Medulla oblongata (tissue), 1 donor: ENCODE results near the gene CAPZA3.
"Not testable (repeated sequence)": the region's sequence is repeated elsewhere in the genome, so short reads cannot be mapped to it uniquely, and the experiment has no call there.

Experiments
- DNase-seq: peaks from one replicate; pipeline ENCODE4 v3.0.0-alpha.2; 2015; ENCODE audit errors: extremely low spot score

The CAPZA3 gene

DNA sequence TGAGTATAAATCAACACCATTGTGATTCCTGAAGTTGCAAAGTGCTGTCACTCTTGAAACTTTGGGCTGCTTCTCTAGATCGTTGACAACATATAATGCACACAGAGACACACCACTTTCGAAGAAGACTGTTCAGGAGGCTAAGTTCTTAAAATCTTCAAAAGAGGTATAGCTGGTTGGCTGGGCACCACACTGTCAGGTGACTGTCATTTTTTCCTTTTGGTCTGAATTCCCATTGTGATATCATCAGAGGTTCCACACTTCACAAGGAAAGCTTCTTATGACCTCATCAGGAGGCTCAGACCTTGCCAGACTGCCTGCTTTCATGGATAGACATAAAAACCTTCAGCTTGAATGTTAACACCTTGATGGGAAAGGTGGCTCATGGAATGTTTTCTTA, at the start of gene CAPZA3, which contains the start of gene PLCZ1:
TSS of gene CAPZA3 (plus strand) at position 301 of the 400 bp plus-strand sequence. CDS start 150 bp downstream, outside the sequence.
TSS of gene PLCZ1 (minus strand) at position 194 of the 400 bp plus-strand sequence. CDS start 641 bp downstream, outside the sequence.
- no peak for DNase-seq

DNA sequence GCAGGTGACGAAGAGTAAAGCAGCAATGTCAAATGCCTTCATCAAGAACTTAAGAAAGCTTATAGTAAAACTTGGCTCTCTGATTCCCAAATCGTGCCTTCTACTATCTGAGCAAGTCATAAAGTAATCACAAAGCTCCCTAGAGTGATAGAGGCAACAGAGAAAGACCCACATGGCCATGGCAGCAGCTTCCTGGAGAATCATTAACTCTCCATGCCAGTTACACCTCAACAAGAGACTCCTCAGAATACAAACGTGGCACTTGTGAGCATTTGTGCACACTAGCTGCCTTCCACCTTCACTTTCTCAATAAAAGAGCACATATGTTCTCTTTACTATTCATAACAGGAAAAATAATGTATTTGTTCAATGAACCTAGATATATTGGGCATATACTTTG, 48.1 kb upstream of the CAPZA3 start:
- no peak for DNase-seq

GRCh38 chr12:18690653-18691052, 47.3 kb upstream of the CAPZA3 start:
- no peak for DNase-seq

GRCh38 chr12:18693986-18694385, 43.9 kb upstream of the CAPZA3 start:
- DNase-seq: not testable (repeated sequence)

DNA sequence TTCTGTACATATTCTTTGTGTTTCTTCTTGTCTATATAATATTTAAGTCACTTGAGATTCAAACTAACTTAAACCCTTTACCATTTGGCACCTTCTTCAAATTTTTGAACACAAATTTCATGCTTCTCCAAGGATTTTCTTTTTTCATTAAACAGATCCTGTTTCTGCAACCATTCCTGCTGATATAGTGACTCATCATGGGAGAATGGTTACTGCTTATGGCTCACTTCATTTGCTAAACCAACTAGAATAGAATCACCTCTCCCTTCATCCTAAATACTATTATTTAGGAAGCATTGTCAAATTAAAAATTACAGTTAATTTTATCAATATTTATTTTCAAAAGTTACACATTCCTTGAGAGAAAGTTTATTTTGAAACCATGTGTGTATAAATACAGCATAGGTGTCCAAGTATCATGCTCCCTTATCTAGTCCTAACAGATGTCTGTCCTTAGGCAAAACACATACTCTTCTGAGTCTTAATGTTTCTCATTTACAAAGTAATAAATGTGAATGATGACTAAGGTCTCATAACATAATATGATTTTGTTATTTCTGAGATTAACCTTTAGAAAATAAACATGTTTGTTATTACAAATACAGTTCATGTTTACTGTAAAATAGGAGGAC, 40.8 kb upstream of the CAPZA3 start:
- no peak for DNase-seq

DNA sequence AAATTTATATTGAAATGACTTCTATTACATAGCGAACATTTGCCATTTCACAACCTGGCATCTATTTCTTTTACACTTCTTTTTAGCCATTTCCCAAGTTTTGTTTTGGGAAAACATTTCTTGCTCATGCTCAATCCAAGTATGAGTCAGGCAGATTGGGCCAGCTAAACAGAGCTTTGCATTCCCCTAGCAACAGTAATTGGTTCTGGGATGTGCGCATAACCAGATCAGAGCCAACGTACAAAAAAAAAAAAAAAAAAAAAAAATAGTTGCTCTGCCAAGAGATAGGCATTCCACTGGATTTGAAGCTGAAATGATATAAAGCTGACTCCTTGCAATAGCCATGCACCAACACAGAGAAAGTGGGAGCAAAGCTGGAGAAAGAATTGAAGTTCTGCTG, 37.6 kb upstream of the CAPZA3 start:
- DNase-seq: no peak

DNA sequence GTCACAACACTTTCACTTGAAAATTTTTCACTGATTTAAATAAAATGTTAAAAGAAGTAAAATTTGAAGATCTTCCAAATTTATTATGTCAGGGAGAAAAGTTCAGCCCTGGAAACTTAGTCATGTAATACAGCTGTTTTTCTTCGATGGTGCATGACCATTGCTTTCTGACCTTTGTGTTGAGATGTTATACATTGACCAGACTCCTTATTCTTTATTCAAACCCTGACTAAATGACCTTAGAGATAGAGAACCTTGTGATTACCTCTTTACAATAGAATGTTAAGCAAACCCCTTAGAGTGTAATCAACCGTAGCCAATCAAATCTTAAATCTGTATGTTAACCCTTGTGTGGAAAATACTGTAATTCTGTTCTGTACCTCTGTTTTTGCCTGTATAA, 34.6 kb upstream of the CAPZA3 start:
- no peak for DNase-seq

GRCh38 chr12:18703911-18704310, 34.0 kb upstream of the CAPZA3 start:
- DNase-seq: no peak

DNA sequence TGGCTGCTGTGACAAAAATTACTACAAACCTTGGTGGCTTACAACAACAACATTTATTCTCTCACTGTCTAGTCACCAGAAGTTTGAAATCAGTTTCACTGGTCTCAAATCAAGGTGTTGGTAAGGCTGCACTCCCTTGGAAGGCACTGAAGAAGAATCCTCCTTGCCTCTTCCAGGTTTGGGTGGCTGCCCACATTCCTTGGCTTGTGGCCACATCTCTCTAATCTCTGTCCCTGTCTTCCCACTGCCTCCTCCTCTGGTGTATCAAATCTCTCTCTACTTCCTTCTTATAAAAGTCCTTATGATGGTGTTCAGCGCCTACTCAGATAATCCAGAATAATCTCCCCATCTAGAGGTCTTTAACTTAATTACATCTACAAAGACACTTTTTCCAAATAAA, 31.1 kb upstream of the CAPZA3 start:
- DNase-seq: no peak

DNA sequence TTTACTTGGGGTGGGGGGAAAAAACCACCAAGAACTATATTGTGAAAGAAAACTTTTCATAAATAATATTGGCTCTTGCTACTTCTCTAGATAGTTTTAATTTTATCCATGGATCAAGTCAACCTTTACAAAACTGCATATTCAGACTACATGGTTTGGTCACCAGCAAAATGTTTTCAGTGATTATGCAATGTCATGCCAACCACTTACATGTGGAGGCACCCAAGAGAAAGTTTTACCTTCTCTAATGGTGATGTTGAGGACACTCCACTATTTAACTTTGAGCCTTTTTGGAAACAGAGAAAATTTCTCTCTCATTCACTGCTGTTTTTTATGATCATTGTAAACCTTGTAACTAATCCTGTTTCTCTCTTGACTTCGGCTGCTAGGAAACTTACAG, 21.7 kb upstream of the CAPZA3 start:
- DNase-seq: no peak

- no peak for DNase-seq
These were observed 19.5 kb upstream of the CAPZA3 start for GRCh38 chr12:18718462-18718861.

DNA sequence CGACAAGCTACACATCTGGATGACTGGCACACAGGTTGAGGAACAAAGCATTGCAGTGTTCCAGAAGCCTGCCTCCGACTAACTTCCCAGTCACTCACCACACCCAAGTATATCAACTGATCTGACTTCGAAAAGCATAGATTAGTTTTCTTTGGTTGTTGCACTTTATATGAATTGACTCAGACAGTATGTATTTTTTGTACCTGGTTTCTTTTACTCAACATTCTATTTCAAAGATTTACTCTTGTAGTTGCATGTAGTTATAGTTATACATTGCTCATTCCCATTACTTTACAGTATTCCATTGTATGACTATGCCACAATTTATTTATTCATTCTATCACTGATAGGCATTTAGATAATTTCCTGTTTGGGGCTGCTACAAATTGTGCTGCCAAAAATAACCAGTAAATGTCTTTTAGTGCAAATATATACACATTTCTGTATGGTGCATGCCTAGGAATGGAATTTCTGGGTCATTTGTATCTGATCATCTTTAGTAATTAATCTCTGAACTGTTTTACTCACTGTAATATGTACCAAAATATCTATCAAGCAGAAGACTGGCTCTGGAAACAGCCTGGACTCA, 17.9 kb upstream of the CAPZA3 start:
- no peak for DNase-seq

- DNase-seq: no peak
These were observed 17.2 kb upstream of the CAPZA3 start for GRCh38 chr12:18720690-18721089.

DNA sequence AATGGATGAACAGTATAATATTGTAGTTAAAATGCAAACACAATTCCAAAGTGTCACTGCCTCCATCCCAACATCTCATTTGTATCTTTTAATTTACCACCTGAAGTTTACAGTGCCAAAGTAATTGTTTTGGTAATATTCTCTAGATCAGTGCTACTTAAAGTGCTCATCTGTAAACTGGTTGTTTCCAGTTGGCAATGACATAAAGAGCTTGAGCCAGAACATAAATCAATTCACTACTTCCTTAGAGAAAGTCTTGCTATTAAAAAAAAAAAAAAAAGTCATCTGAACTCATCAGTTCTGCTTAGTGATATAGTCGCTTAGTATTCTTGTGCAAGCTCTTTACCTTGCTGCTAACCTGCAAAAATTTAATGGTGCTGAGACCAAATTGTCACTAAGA, 16.5 kb upstream of the CAPZA3 start:
- no peak for DNase-seq

GRCh38 chr12:18723752-18724151, 14.2 kb upstream of the CAPZA3 start:
- no peak for DNase-seq

GRCh38 chr12:18731156-18731555, 6.8 kb upstream of the CAPZA3 start:
- DNase-seq: no peak

DNA sequence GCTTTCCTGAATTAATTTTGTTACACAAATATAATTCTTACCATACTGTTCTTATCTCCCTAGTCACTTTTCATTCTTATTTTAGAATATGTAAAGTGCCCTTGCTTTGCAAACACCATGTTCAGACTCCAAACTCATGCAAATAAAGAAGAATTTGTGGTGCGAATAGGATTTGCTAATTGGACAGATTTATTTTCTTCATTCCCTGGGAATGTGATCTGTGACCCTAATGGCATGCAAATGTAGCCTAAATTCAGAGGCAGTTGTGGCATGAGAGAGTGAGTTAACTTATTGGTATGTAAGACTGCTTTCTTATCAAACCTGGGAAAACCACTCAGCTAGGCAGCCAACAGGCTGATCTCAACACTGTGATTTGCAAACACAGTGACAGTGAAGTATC, 10.0 kb downstream of the CAPZA3 start:
- DNase-seq: no peak

DNA sequence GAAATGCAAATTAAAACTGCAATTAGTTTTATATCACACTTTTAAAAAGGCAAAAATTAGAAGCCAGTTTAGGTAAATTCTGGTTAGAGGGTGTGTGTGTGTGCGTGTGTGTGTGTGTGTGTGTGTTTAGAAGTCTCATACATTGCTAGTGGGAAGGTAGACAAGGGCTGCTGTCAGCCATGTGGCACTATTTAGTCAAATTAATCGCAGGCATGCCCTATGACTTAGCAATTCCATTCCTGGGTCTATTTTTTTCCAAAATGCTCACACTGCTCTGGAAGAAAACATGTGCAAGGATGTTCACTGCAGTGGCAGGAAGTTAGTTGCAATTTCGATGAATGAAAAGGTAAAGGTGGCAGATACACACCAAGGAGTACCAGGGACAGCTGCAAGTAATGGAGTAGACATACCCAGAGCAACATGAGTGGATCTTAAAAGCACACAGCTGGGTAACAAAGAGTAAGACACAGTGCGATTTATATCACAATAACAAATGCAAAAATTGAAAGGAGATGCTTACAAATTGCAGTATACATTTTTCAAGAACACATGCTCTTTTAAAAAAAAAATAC, 11.6 kb downstream of the CAPZA3 start:
- no peak for DNase-seq

DNA sequence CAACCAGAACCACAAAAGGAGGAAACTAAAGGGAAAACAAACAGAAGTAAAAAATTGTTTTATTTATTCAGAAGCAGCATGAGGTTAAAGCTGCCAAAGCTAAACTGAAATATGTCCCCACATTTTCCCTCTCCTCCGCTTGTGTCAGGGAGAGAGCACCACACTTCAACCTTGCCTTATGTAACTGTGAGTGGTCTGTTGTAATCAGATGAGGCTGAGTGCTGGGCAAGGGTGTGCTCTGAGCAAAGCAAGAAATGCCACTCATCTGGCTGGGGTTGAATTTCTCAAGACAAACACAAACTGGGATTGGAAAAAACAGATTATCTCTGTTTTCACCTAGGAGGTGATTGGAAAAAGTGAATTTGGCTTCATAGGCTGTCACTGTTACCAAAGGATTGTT, 12.2 kb downstream of the CAPZA3 start:
- no peak for DNase-seq

GRCh38 chr12:18751866-18752265, 13.9 kb downstream of the CAPZA3 start:
- DNase-seq: no peak

- DNase-seq: no peak
These were observed 14.5 kb downstream of the CAPZA3 start for GRCh38 chr12:18752280-18752920.

DNA sequence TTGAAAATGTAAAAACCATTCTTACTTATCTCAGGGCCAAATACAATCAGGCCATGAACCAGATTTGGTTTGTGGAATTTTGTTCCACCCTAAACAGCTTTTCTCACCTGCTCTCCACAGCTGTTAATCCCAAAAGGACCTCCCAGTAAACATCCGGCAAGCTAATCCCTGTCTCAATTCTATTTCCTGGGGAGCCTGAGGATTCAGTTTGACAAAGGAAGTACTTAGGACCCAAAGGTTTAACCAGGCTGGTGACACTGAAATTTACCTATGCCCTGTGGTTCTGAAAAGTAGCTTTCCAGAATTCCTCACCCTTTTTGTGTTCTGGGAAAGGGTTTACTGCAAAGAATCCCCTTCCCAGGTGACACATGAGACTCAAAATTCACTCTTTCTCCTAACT, 15.0 kb downstream of the CAPZA3 start:
- DNase-seq: no peak
